Ecto neural progenitor cell (in vitro differentiated cells): Measurements from ENCODE around the gene ITIH3.
"Not testable (repeated sequence)": the region's sequence is repeated elsewhere in the genome, so short reads cannot be mapped to it uniquely, and the experiment has no call there.

Experiments
- DNase-seq: peaks from one replicate; pipeline ENCODE4 v3.0.0-alpha.2; 2018; ENCODE audit warnings: low spot score

ITIH3 gene

DNA sequence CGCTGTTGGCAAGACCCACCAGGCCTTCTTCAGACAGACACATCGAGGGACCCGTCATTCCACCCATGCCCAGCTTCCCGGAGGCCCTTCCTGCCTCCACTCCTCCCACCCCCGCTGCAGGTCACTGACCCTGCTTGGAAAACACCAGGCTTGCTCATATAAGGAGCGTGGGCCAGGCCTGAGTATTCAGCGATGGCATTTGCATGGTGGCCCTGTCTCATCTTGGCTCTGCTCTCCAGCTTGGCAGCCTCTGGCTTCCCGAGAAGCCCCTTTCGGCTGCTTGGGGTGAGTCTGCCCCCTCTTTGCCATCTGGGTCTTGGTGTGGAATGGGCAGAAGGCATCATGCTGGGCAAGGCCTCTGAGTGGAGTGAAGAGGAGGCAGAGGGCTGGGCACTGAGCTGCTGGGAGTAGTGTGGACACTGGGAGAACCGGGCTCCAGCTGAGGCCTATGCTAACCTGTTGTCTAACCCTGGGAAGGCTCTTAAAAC is at the start of gene ITIH3:
Gene ITIH3 (plus strand): TSS at position 185 of the 488 bp plus-strand sequence. CDS start 8 bp downstream, at position 193.
- no peak for DNase-seq

- no peak for DNase-seq
Observed at GRCh38 chr3:52752045-52752660, 42.4 kb upstream of the ITIH3 start.

- no peak for DNase-seq
Observed at GRCh38 chr3:52754373-52754772, 40.2 kb upstream of the ITIH3 start.

GRCh38 chr3:52756141-52756540 is 38.5 kb upstream of the ITIH3 start:
- DNase-seq, result no peak

DNA sequence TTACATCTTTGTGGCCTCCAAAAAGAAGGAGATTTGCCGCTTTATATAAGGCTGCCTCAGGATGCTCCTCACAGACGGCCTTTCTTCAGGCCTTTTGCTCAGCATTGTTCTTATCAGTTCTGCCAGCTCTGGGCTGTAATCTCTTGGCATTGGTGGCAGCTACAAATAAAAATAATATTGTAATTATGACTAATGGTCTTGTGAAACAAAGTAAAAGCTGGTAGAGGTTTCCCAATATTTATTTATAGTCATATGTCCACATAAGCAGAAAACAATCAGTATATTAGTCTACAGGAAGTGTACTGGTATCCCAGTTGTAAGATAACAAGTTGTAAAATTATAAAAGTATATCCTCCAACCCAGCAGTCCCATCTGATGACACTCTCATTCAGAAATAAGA is 31.1 kb upstream of the ITIH3 start:
- no peak for DNase-seq

DNA sequence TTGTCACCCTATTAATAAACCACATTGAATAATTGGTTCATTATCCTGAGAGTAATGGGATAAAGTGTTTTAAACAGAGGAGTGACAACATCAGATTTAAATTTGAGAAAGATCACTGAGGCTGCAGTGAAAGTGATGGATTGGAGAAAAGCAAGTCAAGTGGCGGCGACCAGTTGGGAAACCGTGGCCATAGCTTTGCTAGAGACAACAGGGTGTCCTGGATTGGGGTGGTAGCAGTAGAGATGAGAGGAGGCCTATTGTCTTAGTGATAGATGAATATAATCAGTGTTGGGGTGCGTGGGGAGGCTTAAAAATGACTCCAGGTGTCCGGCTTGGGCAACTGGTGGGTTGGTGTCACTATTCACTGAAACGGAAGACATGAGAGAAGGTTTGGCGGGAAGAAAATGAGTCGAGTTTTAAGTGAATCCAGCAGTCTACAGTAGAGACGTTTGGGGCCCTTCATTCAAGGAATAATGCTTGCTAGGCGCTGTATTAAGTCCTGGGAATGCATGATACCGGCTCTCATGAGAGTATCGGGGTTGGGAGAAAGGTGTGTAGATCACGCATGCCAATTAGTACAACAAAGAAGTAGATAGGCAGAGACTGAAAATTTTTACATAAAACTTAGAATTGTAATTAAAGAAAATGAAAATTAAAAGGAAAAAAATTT is 24.7 kb upstream of the ITIH3 start:
- DNase-seq, result no peak

DNA sequence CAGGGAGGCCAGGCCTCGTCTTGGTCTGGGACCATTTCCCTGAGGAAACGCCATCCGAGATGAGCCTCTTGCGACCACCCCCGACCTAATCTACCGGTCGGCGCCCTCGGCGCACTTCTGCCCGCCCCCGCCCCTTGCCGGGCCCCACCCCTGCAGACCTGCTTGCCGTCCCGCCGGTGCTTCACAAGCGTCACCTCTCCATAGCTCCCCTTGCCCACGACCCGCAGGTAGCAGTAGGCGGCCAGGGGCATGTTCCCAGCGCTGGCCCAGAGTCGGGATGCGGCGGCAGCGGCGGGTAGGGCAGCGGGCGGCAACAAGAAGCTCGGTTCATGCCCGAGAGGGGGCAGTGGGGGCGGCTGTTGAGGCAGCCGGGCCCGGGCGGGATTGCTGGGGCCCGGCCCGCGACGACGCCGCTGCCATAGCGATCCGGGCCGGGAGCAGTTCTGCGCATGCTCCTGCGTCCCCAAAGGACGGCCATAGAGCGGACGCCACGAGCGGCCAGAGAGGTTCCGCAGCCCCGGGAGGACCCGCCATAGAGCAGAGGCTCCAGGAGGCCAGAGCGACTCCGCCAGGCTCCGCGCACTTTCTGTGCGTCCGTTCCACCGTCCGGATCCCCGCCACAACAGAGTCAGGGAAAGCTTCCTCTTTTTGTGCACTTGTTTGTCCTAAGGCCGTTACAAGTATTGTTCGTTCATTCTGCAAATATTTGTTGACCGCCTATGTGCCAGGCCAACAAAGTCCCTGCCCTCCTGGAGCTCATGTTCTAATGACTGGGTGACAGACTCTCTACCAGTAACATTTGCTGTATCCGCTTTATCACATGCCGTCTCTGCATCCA is 23.9 kb upstream of the ITIH3 start, which contains the start of gene NEK4:
Gene NEK4 (minus strand): TSS at position 445 of the 838 bp plus-strand sequence. CDS start 194 bp downstream, at position 251.
- peak; percentile 95 for DNase-seq

GRCh38 chr3:52771334-52771681 is 23.3 kb upstream of the ITIH3 start:
- DNase-seq, result no peak

DNA sequence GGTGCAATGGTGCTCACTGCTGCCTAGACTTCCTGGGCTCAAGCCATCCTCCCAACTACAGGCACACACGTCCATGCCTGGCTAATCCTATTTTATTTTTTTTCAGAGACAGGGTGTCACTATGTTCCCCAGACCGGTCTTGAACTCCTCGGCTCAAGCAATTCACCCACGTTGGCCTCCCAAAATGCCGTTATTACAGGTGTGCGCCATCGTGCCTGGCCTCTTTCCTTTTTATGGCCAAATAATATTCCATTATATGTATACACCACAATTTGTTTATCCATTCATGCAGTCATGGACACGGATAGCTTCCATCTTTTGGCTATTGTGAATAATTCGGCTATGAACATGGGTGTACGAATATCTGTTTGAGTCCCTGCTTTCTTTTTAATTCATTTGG is 22.9 kb upstream of the ITIH3 start:
- no peak for DNase-seq

DNA sequence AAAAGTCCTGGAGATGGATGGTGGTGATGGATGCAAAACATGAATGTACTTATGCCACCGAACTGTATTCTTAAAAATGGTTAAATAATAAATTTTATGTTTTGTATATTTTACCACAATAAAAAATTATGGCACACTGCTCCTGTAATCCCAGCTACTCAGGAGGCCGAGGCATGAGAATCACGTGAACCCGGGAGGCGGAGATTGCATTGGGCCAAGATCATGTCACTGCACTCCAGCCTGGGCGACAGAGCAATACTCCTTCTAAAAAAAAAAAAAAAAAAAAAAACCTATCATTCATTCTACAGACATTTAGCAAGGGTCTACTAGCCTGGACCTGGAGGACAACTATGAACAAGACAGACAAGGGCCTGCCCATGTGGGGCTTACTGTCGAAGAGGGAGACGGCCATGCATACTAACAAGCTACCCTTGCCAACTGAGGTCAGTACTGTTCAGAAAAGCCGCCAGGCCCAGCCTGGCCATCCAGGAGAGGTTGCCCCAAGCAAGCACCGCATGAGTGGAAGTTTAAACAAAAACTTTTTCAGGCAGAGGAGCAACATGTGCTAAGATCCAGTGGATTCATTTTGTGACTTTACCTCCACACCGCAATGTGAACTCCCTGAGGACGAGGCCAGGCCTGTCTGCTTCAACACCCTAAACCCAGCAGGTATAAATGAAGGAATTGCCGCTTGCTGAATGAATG is 21.1 kb upstream of the ITIH3 start:
- DNase-seq, result peak; percentile 40

GRCh38 chr3:52774066-52774713 is 20.4 kb upstream of the ITIH3 start:
- DNase-seq, result peak; percentile 41

DNA sequence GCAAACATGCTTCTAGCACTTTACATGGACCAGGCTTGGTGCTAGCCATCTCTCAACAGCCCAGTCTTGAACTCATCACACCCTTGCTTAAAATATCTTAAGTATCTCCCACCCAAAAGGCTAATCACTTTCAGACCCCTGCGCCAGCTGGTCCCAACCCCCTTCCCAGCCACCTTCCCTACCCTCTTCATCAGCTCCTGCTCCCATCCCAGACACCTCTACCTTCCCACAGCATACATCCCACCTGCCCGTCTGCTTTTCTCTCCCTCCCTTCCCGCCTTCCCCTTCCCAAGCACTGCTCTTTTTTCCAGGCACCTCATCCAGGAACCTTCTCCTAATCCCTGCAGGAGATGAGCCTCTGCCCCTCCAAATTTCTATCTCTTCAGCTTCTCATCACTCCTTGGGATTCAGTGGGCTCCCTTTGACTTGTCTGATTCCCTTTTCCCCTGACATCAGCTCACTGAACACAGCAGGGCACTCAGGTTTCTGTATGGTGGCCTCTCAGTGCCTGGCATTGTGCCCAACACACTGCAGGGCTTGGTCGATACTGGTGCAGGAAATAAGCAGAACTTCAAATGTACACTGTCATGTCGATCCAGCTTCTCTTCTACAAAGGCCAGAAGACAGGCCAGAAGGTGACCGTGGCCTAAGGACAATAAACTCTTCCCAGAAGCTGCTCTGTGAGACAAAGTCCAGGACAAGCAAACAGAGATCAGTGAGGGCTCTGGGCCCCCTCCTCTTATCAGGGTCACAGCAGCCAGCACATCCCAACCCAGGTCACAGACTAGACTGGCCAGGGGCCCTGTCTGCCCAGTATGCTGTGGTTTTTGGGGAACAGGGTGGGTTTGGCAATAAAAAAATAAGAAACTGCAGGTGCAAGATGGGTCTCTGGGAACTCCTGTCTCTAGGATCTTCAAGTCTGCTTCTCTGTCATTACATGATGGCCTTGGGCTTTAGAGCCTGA is 19.4 kb upstream of the ITIH3 start:
- peak; percentile 38 for DNase-seq

DNA sequence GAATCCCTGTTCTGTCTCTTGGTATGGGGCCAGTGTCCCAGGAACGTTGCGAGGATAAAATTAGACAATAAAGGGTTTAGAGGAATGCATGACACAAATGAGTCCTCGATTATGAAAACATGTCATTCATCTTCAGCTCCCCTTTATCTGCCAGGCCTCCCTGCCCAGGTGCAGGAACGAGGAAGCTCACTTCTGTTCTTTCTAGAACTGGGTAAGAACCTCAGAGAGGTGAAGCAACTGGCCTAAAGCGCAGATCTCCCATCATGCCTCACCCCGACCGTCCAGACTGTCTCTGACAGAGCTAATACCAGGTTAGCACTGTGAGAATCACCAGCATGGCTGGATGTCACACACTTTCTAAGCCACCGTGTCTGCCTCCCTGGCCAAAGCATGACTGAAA is 18.7 kb upstream of the ITIH3 start:
- DNase-seq, result peak; percentile 32

GRCh38 chr3:52776486-52776885 is 18.1 kb upstream of the ITIH3 start:
- not testable (repeated sequence) for DNase-seq

GRCh38 chr3:52777127-52777958 is 17.3 kb upstream of the ITIH3 start, which contains the start of gene ITIH1:
Gene ITIH1, plus strand, starts transcription at chr3:52777599. Its CDS starts 17 bp downstream, at chr3:52777616.
- peak; percentile 27 for DNase-seq

DNA sequence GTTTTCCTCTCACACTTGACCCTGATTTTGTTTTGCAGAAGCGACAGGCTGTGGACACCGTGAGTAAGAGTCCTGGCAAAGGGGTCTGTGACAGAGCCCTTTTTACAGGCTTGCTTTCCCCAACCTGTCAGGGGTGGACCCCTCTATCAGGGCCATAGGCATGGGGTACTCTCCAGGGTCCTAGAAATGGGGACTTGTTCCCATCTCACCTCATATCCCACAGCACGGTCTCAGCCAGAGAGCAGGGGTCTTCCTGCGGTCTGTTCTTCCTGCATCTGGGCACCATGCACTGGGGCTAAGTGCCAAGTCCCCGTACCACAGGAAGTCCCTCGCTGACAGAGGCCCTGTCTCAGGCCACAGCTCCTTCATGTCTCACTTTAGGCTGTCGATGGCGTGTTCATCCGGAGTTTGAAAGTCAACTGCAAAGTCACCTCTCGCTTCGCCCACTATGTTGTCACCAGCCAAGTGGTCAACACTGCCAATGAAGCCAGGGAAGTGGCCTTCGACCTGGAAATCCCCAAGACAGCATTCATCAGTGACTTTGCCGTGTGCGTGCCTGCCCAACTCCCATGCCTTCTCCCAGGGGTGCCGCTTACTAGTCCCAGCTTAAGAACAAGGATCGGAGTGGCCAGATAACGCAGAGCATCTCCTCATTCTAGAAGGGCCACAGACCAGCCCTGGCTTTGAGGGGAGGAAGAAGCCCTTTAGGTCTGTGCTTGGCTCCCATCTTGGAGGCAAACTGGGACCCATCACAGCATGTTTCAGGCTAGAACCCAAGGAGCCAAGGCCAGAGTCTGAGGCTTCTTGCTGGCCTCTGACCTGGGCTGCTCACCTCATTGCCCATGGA is 16.4 kb upstream of the ITIH3 start:
- peak; percentile 29 for DNase-seq

DNA sequence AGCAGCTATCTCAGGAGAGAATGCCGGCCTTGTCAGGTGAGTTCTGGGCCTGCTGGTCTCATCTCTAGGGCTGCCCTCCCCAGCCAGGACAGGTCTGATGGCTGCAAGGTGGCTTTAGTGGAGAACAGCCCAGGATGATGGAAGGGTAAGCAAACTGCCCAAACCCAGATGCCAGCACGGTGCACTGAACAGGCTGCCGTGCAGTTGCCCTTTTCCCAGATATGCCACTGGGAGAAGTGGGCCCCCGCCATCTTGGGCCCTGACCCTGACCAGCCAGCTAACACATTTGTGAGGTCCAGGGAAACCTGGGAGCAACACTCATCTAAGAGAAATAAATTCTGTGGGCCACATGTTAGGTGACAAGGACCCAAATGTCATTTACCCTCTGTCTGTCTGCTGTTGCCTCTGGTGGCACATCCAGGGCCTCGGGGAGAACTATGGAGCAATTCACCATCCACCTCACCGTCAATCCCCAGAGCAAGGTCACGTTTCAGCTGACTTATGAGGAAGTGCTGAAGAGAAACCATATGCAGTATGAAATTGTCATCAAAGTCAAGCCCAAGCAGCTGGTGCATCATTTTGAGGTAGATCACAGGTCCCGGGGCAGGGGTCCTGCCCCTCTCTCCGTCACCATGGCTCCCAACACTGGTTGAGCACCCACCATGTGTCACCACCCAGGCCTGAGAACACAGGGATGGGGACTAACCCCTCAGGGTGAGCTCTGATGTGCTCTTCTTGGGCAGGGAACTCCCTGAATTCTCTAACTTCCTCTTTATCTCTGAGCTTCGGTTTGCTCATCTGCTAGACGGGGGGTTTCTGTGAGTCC is 15.4 kb upstream of the ITIH3 start:
- DNase-seq, result no peak
